Panc1 (cell line): ENCODE measurements around the gene PBX2. TPM values are rescaled to one million over a fixed set of nuclear protein-coding genes. Genes with fewer than 3 reads are reported as not detected.

Experiments used
- ATAC-seq: fragments of 200-7000 bp; cut with Tn5 transposase; 2 replicates; pipeline ENCODE4 v1.9.1; 2020; ENCODE audit warnings: mild to moderate bottlenecking, moderate library complexity
- BruUV-seq: library from RNA; stranded (reverse); fragments of 400-500 nt; replicated peaks from 2 replicates; lab custom pipeline; 2021; lab: Mats Ljungman, UMichigan
- CTCF ChIA-PET: fragments of 300-600 bp; sonication (Branson Sonifier 250); formaldehyde crosslinking; loops from one replicate; lab custom pipeline; 2022; ENCODE audit warnings: antibody characterized with exemption; lab: Charles Lee
- POLR2A ChIA-PET: fragments of 300-600 bp; sonication (Branson Sonifier 250); formaldehyde crosslinking; loops from one replicate; lab custom pipeline; 2022; ENCODE audit warnings: antibody characterized with exemption; lab: Charles Lee
- DNase-seq: peaks from one replicate; pipeline ENCODE4 v3.0.0-alpha.2; 2010; ENCODE audit warnings: low read depth, low spot score
- H3K27ac ChIP-seq: 2 replicates; pipeline ENCODE4 v1.5.1; 2011; ENCODE audit warnings: mild to moderate bottlenecking, low read length, inconsistent platforms
- H3K27me3 ChIP-seq: fragments of 200-500 bp; sonication (Bioruptor generic); 2 replicates; pipeline ENCODE4 v1.6.0; 2014; ENCODE audit warnings: low read length, inconsistent platforms; ENCODE audit not compliant: control insufficient read depth, insufficient read depth
- H3K36me3 ChIP-seq: fragments of 200-500 bp; sonication (Bioruptor generic); 2 replicates; pipeline ENCODE4 v1.5.1; 2014; ENCODE audit warnings: inconsistent platforms, mild to moderate bottlenecking, low read length, moderate library complexity; ENCODE audit not compliant: control insufficient read depth, insufficient read depth
- H3K4me1 ChIP-seq: 2 replicates; pipeline ENCODE4 v1.5.1; 2011; ENCODE audit warnings: inconsistent platforms, mild to moderate bottlenecking, low read length, moderate library complexity; ENCODE audit not compliant: control insufficient read depth, insufficient read depth
- H3K4me3 ChIP-seq, 2 experiments: 2 replicates each; pipeline ENCODE4 v1.5.1; 2011 to 2012; ENCODE audit warnings: low read depth in 2 of 2, low read length in 2 of 2, mild to moderate bottlenecking in 2 of 2, inconsistent platforms in 1 of 2, moderate library complexity in 1 of 2
- H3K9me3 ChIP-seq: fragments of 200-500 bp; sonication (Bioruptor generic); 2 replicates; pipeline ENCODE4 v1.5.1; 2014; ENCODE audit warnings: low read depth, mild to moderate bottlenecking, inconsistent platforms, low read length, moderate library complexity; ENCODE audit not compliant: control insufficient read depth, insufficient read depth
- CTCF ChIP-seq: fragments of 450-650 bp; IDR thresholded peaks from 2 replicates; pipeline ENCODE4 v1.5.1; 2017; ENCODE audit warnings: mild to moderate bottlenecking
- POLR2AphosphoS5 ChIP-seq: IDR thresholded peaks from 2 replicates; pipeline ENCODE4 v1.6.1; 2012; ENCODE audit warnings: mild to moderate bottlenecking, low read depth, low read length, moderate library complexity
- REST ChIP-seq, 2 experiments: IDR thresholded peaks; 2 replicates each; pipeline ENCODE4 v1.6.1; 2011 to 2012; ENCODE audit warnings: low read depth in 2 of 2, control low read depth in 1 of 2, low read length in 1 of 2, mild to moderate bottlenecking in 1 of 2, moderate library complexity in 1 of 2; ENCODE audit not compliant: insufficient read depth in 1 of 2
- SIN3A ChIP-seq: IDR thresholded peaks from 2 replicates; pipeline ENCODE4 v1.6.1; 2012; ENCODE audit warnings: low read depth, mild to moderate bottlenecking, low read length, moderate library complexity, borderline replicate concordance; ENCODE audit not compliant: insufficient read depth
- in situ Hi-C: cut with HindIII; loops from 2 replicates; pipeline ENCODE4 v1.10.0; 2016; ENCODE audit warnings: low sequenced_read_pairs, low pct_unique_long_range_greater_than_20kb
- intact Hi-C: fragments of 100-400 bp; cut with micrococcal nuclease; formaldehyde crosslinking; loops from one replicate; pipeline ENCODE4 v1.10.0; 2022; ENCODE audit not compliant: unreplicated experiment
- total RNA-seq: library from RNA; stranded (reverse); gene quantifications from one replicate; pipeline ENCODE4 v1.2.1, GENCODE V29; 2021; ENCODE audit not compliant: unreplicated experiment

The PBX2 gene
- total RNA-seq, 1 experiment from 2014 or later, result 76.2 TPM

GRCh38 chr6:32154514-32155161 lies 35.4 kb downstream of the PBX2 start:
- ATAC-seq, result peak; percentile 76
- Histone ChIP-seq H3K4me3 (peak overlapping the region; percentile 81 to 96), H3K27me3 (no peaks in the 10 kb centered on the region), H3K4me1 (peaks cover 21% of the 10 kb centered on the region), H3K9me3 (no peaks in the 10 kb centered on the region), H3K27ac (peak overlapping the region; percentile 84), H3K36me3 (no peaks in the 10 kb centered on the region; the same call in 1 of the 2 replicates)
- no TSS peak for BruUV-seq
- CTCF ChIA-PET, result no interaction called here
- DNase-seq, result no peak
- in situ Hi-C loops, result no loop called here
- 0 out of 4 replicates have a peak, but pooled peaks of 1 of the 2 experiments have one; percentile 42 for TF ChIP-seq REST (IDR thresholded peaks at IDR 0.05; ENCODE audit: insufficient read depth in 1 of 2, low read depth in 2 of 2, low read length in 1 of 2)
- no peak for TF ChIP-seq POLR2AphosphoS5
- peak; percentile 85; the same call in 1 of the 2 replicates for TF ChIP-seq CTCF
- TF ChIP-seq SIN3A, result 0 out of 2 replicates have a peak, but pooled peaks have one; percentile 30
- POLR2A ChIA-PET, result no interaction called here
- intact Hi-C loops, result no loop called here

- intact Hi-C loops (loop anchor here (2.0 kb wide), 1 partner anchor 35 kb away; no protein-coding TSS in a partner anchor), in situ Hi-C loops (no loop called here)
- DNase-seq, result peak; percentile 71
- CTCF ChIA-PET, result interaction anchor here (0.5 to 0.6 kb wide), 2 partner anchors 18 to 1914 kb away, joined by 5 to 6 read pairs; no protein-coding TSS in a partner anchor
- Histone ChIP-seq H3K27ac (peak within 1 kb of the TSS; percentile 84), H3K9me3 (no peaks in the 10 kb centered on the region), H3K36me3 (no peaks in the 10 kb centered on the region; the same call in 1 of the 2 replicates), H3K4me1 (peaks cover 21% of the 10 kb centered on the region), H3K27me3 (no peaks in the 10 kb centered on the region), H3K4me3 (peak within 1 kb of the TSS; percentile 81 to 96)
- TF ChIP-seq SIN3A (peak; percentile 95; the same call in 1 of the 2 replicates), CTCF (no peak; the same call in 1 of the 2 replicates), POLR2AphosphoS5 (peak; percentile 66)
- POLR2A ChIA-PET, result no interaction called here
- TSS peak; percentile 85 for BruUV-seq
- peak; percentile 83 for ATAC-seq
Observed at GRCh38 chr6:32153564-32154513, 36.2 kb downstream of the PBX2 start, which contains the start of gene PPT2. Gene PPT2 (plus strand): TSS chr6:32154141. CDS start chr6:32154595, 454 bp downstream.
